ENCODE data around the gene CCR9. TPM values are rescaled to one million over a fixed set of nuclear protein-coding genes. Genes with fewer than 3 reads are reported as not detected.

The CCR9 gene
- total and polyA plus RNA-seq, 7 experiments from 2014 or later, result 0.31 to 0.66 (median 0.48) TPM; not detected in 1

GRCh38 chr3:45940004-45940780 is 53.8 kb downstream of the CCR9 start:
- intact Hi-C loops (cut with micrococcal nuclease), result no loop called here
- peak overlapping the region in 2 of 9 donors; percentile 30 to 58 for H3K27ac Mint-ChIP-seq

GRCh38 chr3:45940781-45941365 is 54.5 kb downstream of the CCR9 start:
- peaks cover 22 to 58% (median 39%) of the 10 kb centered on the region in 7 donors for H3K4me1 Mint-ChIP-seq
- DNase-seq (no peak), ATAC-seq (no peak)
- peaks cover 0 to 6% (median 0%) of the 10 kb centered on the region in 11 donors for H3K9me3 Mint-ChIP-seq
- H3K27me3 ChIP-seq (ENCODE audit: control insufficient read depth in 2 of 2, insufficient read depth in 2 of 2, low read length in 2 of 2), result no peaks in the 10 kb centered on the region
- peaks cover 19 to 52% of the 10 kb centered on the region in 2 donors for H3K4me1 ChIP-seq (ENCODE audit: control insufficient read depth in 2 of 2, insufficient read depth in 2 of 2, low read length in 2 of 2)
- H3K9me3 ChIP-seq (ENCODE audit: control insufficient read depth in 2 of 3, low read length in 3 of 3), result no peaks in the 10 kb centered on the region
- H3K36me3 ChIP-seq (ENCODE audit: control insufficient read depth in 2 of 3, insufficient read depth in 3 of 3, low read length in 3 of 3), result peaks cover 0 to 31% (median 5%) of the 10 kb centered on the region in 3 experiments
- H3K27me3 Mint-ChIP-seq, result no peaks in the 10 kb centered on the region
- H3K27ac Mint-ChIP-seq, result peak overlapping the region in 2 of 9 donors; percentile 30 to 58
- H3K4me3 ChIP-seq (ENCODE audit: low read length), result no peak overlapping the region
- intact Hi-C loops (cut with micrococcal nuclease), result no loop called here
- H3K36me3 Mint-ChIP-seq, result peaks cover 3 to 52% (median 13%) of the 10 kb centered on the region in 5 donors
- H3K4me3 Mint-ChIP-seq, result no peak overlapping the region
- CTCF ChIA-PET, result interaction anchor here (19.0 kb wide), 1 partner anchor 140 kb away, joined by 336 read pairs; no protein-coding TSS in a partner anchor
- POLR2A ChIA-PET, result interaction anchor here (4.0 kb wide), 1 partner anchor 137 kb away, joined by 17 read pairs; no protein-coding TSS in a partner anchor
- H3K27ac ChIP-seq (ENCODE audit: low read depth, low read length), result no peak overlapping the region

More at GRCh38 chr3:45940004-45940780, 53.8 kb downstream of the CCR9 start:
- POLR2A ChIA-PET, result interaction anchor here (4.0 kb wide), 1 partner anchor 138 kb away, joined by 17 read pairs; no protein-coding TSS in a partner anchor
- Histone ChIP-seq H3K27me3 (ENCODE audit: control insufficient read depth in 2 of 2, insufficient read depth in 2 of 2, low read length in 2 of 2) (no peaks in the 10 kb centered on the region), H3K9me3 (ENCODE audit: control insufficient read depth in 2 of 3, low read length in 3 of 3) (no peaks in the 10 kb centered on the region), H3K4me3 (ENCODE audit: low read length) (no peak overlapping the region), H3K4me1 (ENCODE audit: control insufficient read depth in 2 of 2, insufficient read depth in 2 of 2, low read length in 2 of 2) (peaks cover 19 to 45% of the 10 kb centered on the region in 2 donors), H3K27ac (ENCODE audit: low read depth, low read length) (no peak overlapping the region), H3K36me3 (ENCODE audit: control insufficient read depth in 2 of 3, insufficient read depth in 3 of 3, low read length in 3 of 3) (peaks cover 0 to 31% (median 11%) of the 10 kb centered on the region in 3 experiments)
- Mint-ChIP-seq H3K4me3 (no peak overlapping the region), H3K27me3 (no peaks in the 10 kb centered on the region), H3K36me3 (peaks cover 5 to 52% (median 13%) of the 10 kb centered on the region in 5 donors), H3K4me1 (peaks cover 21 to 51% (median 37%) of the 10 kb centered on the region in 7 donors), H3K9me3 (peaks cover 0 to 6% (median 0%) of the 10 kb centered on the region in 11 donors)
- CTCF ChIA-PET, result interaction anchor here (0.9 to 19.0 kb wide), 6 partner anchors 9 to 430 kb away, joined by 3 to 336 read pairs (median 4); partner anchors contain the start of gene CCR5
- ATAC-seq (no peak), DNase-seq (no peak)

- H3K4me3 Mint-ChIP-seq, result peak overlapping the region in 1 of 10 donors; percentile 19
- ATAC-seq, result no peak
- H3K9me3 Mint-ChIP-seq, result peaks cover 0 to 10% (median 0%) of the 10 kb centered on the region in 11 donors
- Histone ChIP-seq H3K27ac (ENCODE audit: low read depth, low read length) (no peak overlapping the region), H3K36me3 (ENCODE audit: control insufficient read depth in 2 of 3, insufficient read depth in 3 of 3, low read length in 3 of 3) (peaks cover 0 to 31% (median 1%) of the 10 kb centered on the region in 3 experiments), H3K9me3 (ENCODE audit: control insufficient read depth in 2 of 3, low read length in 3 of 3) (no peaks in the 10 kb centered on the region), H3K27me3 (ENCODE audit: control insufficient read depth in 2 of 2, insufficient read depth in 2 of 2, low read length in 2 of 2) (no peaks in the 10 kb centered on the region), H3K4me3 (ENCODE audit: low read length) (no peak overlapping the region), H3K4me1 (ENCODE audit: control insufficient read depth in 2 of 2, insufficient read depth in 2 of 2, low read length in 2 of 2) (peaks cover 19 to 65% of the 10 kb centered on the region in 2 donors)
- peak overlapping the region in 3 of 9 donors; percentile 6 to 79 (median 15) for H3K27ac Mint-ChIP-seq
- H3K4me1 Mint-ChIP-seq, result peaks cover 22 to 71% (median 39%) of the 10 kb centered on the region in 7 donors
- DNase-seq, result no peak
- CTCF ChIA-PET, result interaction anchor here (1.2 to 19.0 kb wide), 2 partner anchors 102 to 138 kb away, joined by 3 to 336 read pairs; no protein-coding TSS in a partner anchor
- POLR2A ChIA-PET, result interaction anchor here (0.6 to 4.0 kb wide), 2 partner anchors 136 to 443 kb away, joined by 5 to 17 read pairs; no protein-coding TSS in a partner anchor
- H3K27me3 Mint-ChIP-seq, result no peaks in the 10 kb centered on the region
- intact Hi-C loops (cut with micrococcal nuclease), result loop anchor here in 1 of 2 donors (2.0 kb wide), 1 partner anchor 21 kb away; no protein-coding TSS in a partner anchor
- peaks cover 3 to 62% (median 27%) of the 10 kb centered on the region in 5 donors for H3K36me3 Mint-ChIP-seq
Measured at GRCh38 chr3:45942051-45942825, 55.9 kb downstream of the CCR9 start.

- intact Hi-C loops (cut with micrococcal nuclease), result loop anchor here (1.0 to 2.0 kb wide), 4 partner anchors 19 to 136 kb away; partner anchors contain the start of gene FYCO1 (in 1 of the 2)
- Histone ChIP-seq H3K4me1 (ENCODE audit: control insufficient read depth in 2 of 2, insufficient read depth in 2 of 2, low read length in 2 of 2) (peaks cover 19 to 76% of the 10 kb centered on the region in 2 donors), H3K9me3 (ENCODE audit: control insufficient read depth in 2 of 3, low read length in 3 of 3) (no peaks in the 10 kb centered on the region), H3K27ac (ENCODE audit: low read depth, low read length) (no peak within 1 kb of the TSS), H3K27me3 (ENCODE audit: control insufficient read depth in 2 of 2, insufficient read depth in 2 of 2, low read length in 2 of 2) (no peaks in the 10 kb centered on the region), H3K4me3 (ENCODE audit: low read length) (peak within 1 kb of the TSS; percentile 29), H3K36me3 (ENCODE audit: control insufficient read depth in 2 of 3, insufficient read depth in 3 of 3, low read length in 3 of 3) (peaks cover 0 to 36% (median 7%) of the 10 kb centered on the region in 3 experiments)
- DNase-seq (peak in 8 of 9 donors; percentile 31 to 59 (median 42)), ATAC-seq (peak; percentile 67)
- Mint-ChIP-seq H3K27me3 (no peaks in the 10 kb centered on the region), H3K4me1 (peaks cover 22 to 78% (median 39%) of the 10 kb centered on the region in 7 donors), H3K36me3 (peaks cover 3 to 67% (median 32%) of the 10 kb centered on the region in 5 donors), H3K4me3 (peak within 1 kb of the TSS in 9 of 10 donors; percentile 9 to 82 (median 37)), H3K9me3 (peaks cover 0 to 10% (median 0%) of the 10 kb centered on the region in 11 donors), H3K27ac (peak within 1 kb of the TSS in 6 of 9 donors; percentile 6 to 79 (median 52))
- ChIA-PET POLR2A (interaction anchor here (0.6 to 4.0 kb wide), 2 partner anchors 135 to 138 kb away, joined by 3 to 17 read pairs; no protein-coding TSS in a partner anchor), CTCF (interaction anchor here (0.5 to 19.0 kb wide), 4 partner anchors 31 to 414 kb away, joined by 3 to 336 read pairs (median 3); no protein-coding TSS in a partner anchor)
Measured at GRCh38 chr3:45943207-45943846, 57.0 kb downstream of the CCR9 start, which contains the start of gene CXCR6. TSS of gene CXCR6 (plus strand) at chr3:45943464. CDS start at chr3:45946482, 3,018 bp downstream.

GRCh38 chr3:45944830-45945620 is 58.7 kb downstream of the CCR9 start:
- intact Hi-C loops (cut with micrococcal nuclease), result no loop called here
- ATAC-seq, result no peak

More at GRCh38 chr3:45944830-45945620, 58.7 kb downstream of the CCR9 start:
- no peaks in the 10 kb centered on the region for H3K9me3 ChIP-seq (ENCODE audit: control insufficient read depth in 2 of 3, low read length in 3 of 3)
- POLR2A ChIA-PET, result interaction anchor here (0.7 to 1.0 kb wide), 2 partner anchors 16 to 146 kb away, joined by 3 to 4 read pairs; no protein-coding TSS in a partner anchor
- CTCF ChIA-PET, result interaction anchor here (0.5 to 19.0 kb wide), 3 partner anchors 15 to 136 kb away, joined by 3 to 336 read pairs (median 6); no protein-coding TSS in a partner anchor
- peaks cover 0 to 10% (median 0%) of the 10 kb centered on the region in 11 donors for H3K9me3 Mint-ChIP-seq
- peak overlapping the region; percentile 10 for H3K4me3 ChIP-seq (ENCODE audit: low read length)
- H3K4me3 Mint-ChIP-seq, result peak overlapping the region in 1 of 10 donors; percentile 82
- no peaks in the 10 kb centered on the region for H3K27me3 Mint-ChIP-seq
- H3K4me1 Mint-ChIP-seq, result peaks cover 21 to 72% (median 35%) of the 10 kb centered on the region in 7 donors
- H3K27ac ChIP-seq (ENCODE audit: low read depth, low read length), result no peak overlapping the region
- peaks cover 18 to 83% of the 10 kb centered on the region in 2 donors for H3K4me1 ChIP-seq (ENCODE audit: control insufficient read depth in 2 of 2, insufficient read depth in 2 of 2, low read length in 2 of 2)
- peak overlapping the region in 2 of 9 donors; percentile 31 to 78 for H3K27ac Mint-ChIP-seq
- no peaks in the 10 kb centered on the region for H3K27me3 ChIP-seq (ENCODE audit: control insufficient read depth in 2 of 2, insufficient read depth in 2 of 2, low read length in 2 of 2)
- peaks cover 8 to 73% (median 36%) of the 10 kb centered on the region in 5 donors for H3K36me3 Mint-ChIP-seq
- H3K36me3 ChIP-seq (ENCODE audit: control insufficient read depth in 2 of 3, insufficient read depth in 3 of 3, low read length in 3 of 3), result peaks cover 0 to 53% (median 7%) of the 10 kb centered on the region in 3 experiments
- no peak for DNase-seq

Measured in naive thymus-derived CD4-positive, alpha-beta T cell (primary cell).